Measurements from ENCODE around the gene DLL3. TPM values are rescaled to one million over a fixed set of nuclear protein-coding genes. Genes with fewer than 3 reads are reported as not detected.
A peak's percentile ranks its signal among the peaks of the same experiment; 100 is the strongest.
"Not testable (repeated sequence)": the region's sequence is repeated elsewhere in the genome, so short reads cannot be mapped to it uniquely, and the experiment has no call there.

DLL3 gene
- total RNA-seq, result 2.9 and 4.1 TPM in 2 replicates

- peak within 1 kb of the TSS; percentile 12 for H3K4me3 ChIP-seq (ENCODE audit: low read depth, low read length)
- TF ChIP-seq CTCF (conservative IDR thresholded peaks at IDR 0.05; ENCODE audit: low read depth, low read length), result no peak
- DNase-seq (ENCODE audit: low read depth), result no peak
Measured at GRCh38 chr19:39498798-39499642, at the start of gene DLL3. DLL3 (plus strand) TSS chr19:39498947; CDS start chr19:39498975, 28 bp downstream.

- no peak for TF ChIP-seq CTCF (conservative IDR thresholded peaks at IDR 0.05; ENCODE audit: low read depth, low read length)
- no peak overlapping the region for H3K4me3 ChIP-seq (ENCODE audit: low read depth, low read length)
- no peak for DNase-seq (ENCODE audit: low read depth)
Measured at GRCh38 chr19:39449116-39449797, 49.5 kb upstream of the DLL3 start.

- not testable (repeated sequence) for H3K4me3 ChIP-seq (ENCODE audit: low read depth, low read length); DNase-seq (ENCODE audit: low read depth)
Measured at GRCh38 chr19:39451257-39451656, 47.5 kb upstream of the DLL3 start.

GRCh38 chr19:39463403-39463802 lies 35.3 kb upstream of the DLL3 start:
- no peak for TF ChIP-seq CTCF (conservative IDR thresholded peaks at IDR 0.05; ENCODE audit: low read depth, low read length)
- DNase-seq (ENCODE audit: low read depth), result no peak
- no peak overlapping the region for H3K4me3 ChIP-seq (ENCODE audit: low read depth, low read length)

- TF ChIP-seq CTCF (conservative IDR thresholded peaks at IDR 0.05; ENCODE audit: low read depth, low read length), result no peak
- H3K4me3 ChIP-seq (ENCODE audit: low read depth, low read length), result no peak overlapping the region
- no peak for DNase-seq (ENCODE audit: low read depth)
Measured at GRCh38 chr19:39465956-39466747, 32.6 kb upstream of the DLL3 start.

- DNase-seq (ENCODE audit: low read depth), result no peak
- no peak overlapping the region for H3K4me3 ChIP-seq (ENCODE audit: low read depth, low read length)
- TF ChIP-seq CTCF (conservative IDR thresholded peaks at IDR 0.05; ENCODE audit: low read depth, low read length), result no peak
Measured at GRCh38 chr19:39467941-39468340, 30.8 kb upstream of the DLL3 start.

GRCh38 chr19:39469036-39469435 lies 29.7 kb upstream of the DLL3 start:
- DNase-seq (ENCODE audit: low read depth), result no peak
- H3K4me3 ChIP-seq (ENCODE audit: low read depth, low read length), result no peak overlapping the region
- TF ChIP-seq CTCF (conservative IDR thresholded peaks at IDR 0.05; ENCODE audit: low read depth, low read length), result no peak

Measured in epithelial cell of proximal tubule (primary cell).